Esophagus muscularis mucosa (tissue), 4 donors: ENCODE results near the gene PARP8.

ENCODE experiments used
- CTCF ChIP-seq, 3 experiments: fragments of 200-600 bp in 2 of 3; fragments of 450-650 bp in 1 of 3; sonication (generic) in 2 of 3; IDR thresholded peaks; one replicate each; pipeline ENCODE4 v1.5.1; 2017 to 2019; ENCODE audit warnings: antibody characterized with exemption in 3 of 3, mild to moderate bottlenecking in 2 of 3, moderate library complexity in 1 of 3
- EP300 ChIP-seq: sonication (generic); formaldehyde crosslinking; IDR thresholded peaks from one replicate; pipeline ENCODE4 v1.6.1; 2017; ENCODE audit warnings: antibody characterized with exemption
- POLR2A ChIP-seq: fragments of 450-650 bp; IDR thresholded peaks from one replicate; pipeline ENCODE4 v1.6.1; 2017; ENCODE audit warnings: antibody characterized with exemption, moderate library complexity, mild to moderate bottlenecking, low read depth
- POLR2AphosphoS5 ChIP-seq, 2 donors: sonication (generic); formaldehyde crosslinking; IDR thresholded peaks; one replicate each; pipeline ENCODE4 v1.6.1; 2017; ENCODE audit warnings: antibody characterized with exemption in 2 of 2

- TF ChIP-seq CTCF (IDR thresholded peaks at IDR 0.05), result no peak
- TF ChIP-seq POLR2A, result no peak
- no peak for TF ChIP-seq EP300
- no peak for TF ChIP-seq POLR2AphosphoS5 (IDR thresholded peaks at IDR 0.05)
These were observed 78.9 kb downstream of the PARP8 start for GRCh38 chr5:50745221-50745910.
